Measurements from ENCODE around the gene TAS2R40.
A peak's percentile ranks its signal among the peaks of the same experiment; 100 is the strongest.

The TAS2R40 gene

GRCh38 chr7:143221737-143222136, at the start of gene TAS2R40:
Gene TAS2R40 (plus strand): TSS chr7:143222037. CDS start chr7:143222079, 42 bp downstream.
- no peak for TF ChIP-seq CREB5 (CRISPR knock-in tag; IDR thresholded peaks at IDR 0.05; ENCODE audit: low read depth)
- TF ChIP-seq ESRRG (CRISPR knock-in tag; IDR thresholded peaks at IDR 0.05) = no peak
- TF ChIP-seq TSHZ2 (CRISPR knock-in tag; IDR thresholded peaks at IDR 0.05) = no peak
- no peak for TF ChIP-seq POU6F1 (CRISPR knock-in tag; IDR thresholded peaks at IDR 0.05; ENCODE audit: borderline replicate concordance, low read depth)
- TF ChIP-seq OSR1 (CRISPR knock-in tag; IDR thresholded peaks at IDR 0.05) = no peak
- no peak for TF ChIP-seq CSRNP3 (CRISPR knock-in tag; IDR thresholded peaks at IDR 0.05)
- no peak for TF ChIP-seq ARNTL (CRISPR knock-in tag; IDR thresholded peaks at IDR 0.05; ENCODE audit: borderline replicate concordance, low read depth)
- no peak for TF ChIP-seq ZNF565 (CRISPR knock-in tag; conservative IDR thresholded peaks at IDR 0.05; ENCODE audit: low read depth)
- no peak for TF ChIP-seq ZNF8 (CRISPR knock-in tag; IDR thresholded peaks at IDR 0.05)
- no peak for TF ChIP-seq ISL1 (CRISPR knock-in tag; IDR thresholded peaks at IDR 0.05)
- no peak for TF ChIP-seq TOX (CRISPR knock-in tag; IDR thresholded peaks at IDR 0.05; ENCODE audit: borderline replicate concordance)
- no peak for TF ChIP-seq CSDC2 (CRISPR knock-in tag; IDR thresholded peaks at IDR 0.05)
- no peak for TF ChIP-seq ZC3H10 (CRISPR knock-in tag; IDR thresholded peaks at IDR 0.05)
- no peak for TF ChIP-seq RARB (CRISPR knock-in tag; IDR thresholded peaks at IDR 0.05)
- no peak for TF ChIP-seq TCF4 (CRISPR knock-in tag; IDR thresholded peaks at IDR 0.05; ENCODE audit: borderline replicate concordance)
- TF ChIP-seq GLIS3 (CRISPR knock-in tag; IDR thresholded peaks at IDR 0.05) = no peak
- ATAC-seq = no peak

GRCh38 chr7:143172354-143172753, 49.5 kb upstream of the TAS2R40 start:
- TF ChIP-seq PPARA (CRISPR knock-in tag; IDR thresholded peaks at IDR 0.05; ENCODE audit: borderline replicate concordance) = no peak
- TF ChIP-seq ESRRG (CRISPR knock-in tag; IDR thresholded peaks at IDR 0.05) = no peak
- TF ChIP-seq ZFP30 (CRISPR knock-in tag; IDR thresholded peaks at IDR 0.05) = no peak
- no peak for TF ChIP-seq CSDC2 (CRISPR knock-in tag; IDR thresholded peaks at IDR 0.05)
- TF ChIP-seq ZNF565 (CRISPR knock-in tag; conservative IDR thresholded peaks at IDR 0.05; ENCODE audit: low read depth) = no peak
- no peak for TF ChIP-seq POU6F1 (CRISPR knock-in tag; IDR thresholded peaks at IDR 0.05; ENCODE audit: borderline replicate concordance, low read depth)
- no peak for TF ChIP-seq ZNF8 (CRISPR knock-in tag; IDR thresholded peaks at IDR 0.05)
- TF ChIP-seq TSHZ2 (CRISPR knock-in tag; IDR thresholded peaks at IDR 0.05) = no peak
- no peak for TF ChIP-seq TOX (CRISPR knock-in tag; IDR thresholded peaks at IDR 0.05; ENCODE audit: borderline replicate concordance)
- TF ChIP-seq PATZ1 (CRISPR knock-in tag; IDR thresholded peaks at IDR 0.05; ENCODE audit: borderline replicate concordance) = no peak
- TF ChIP-seq OSR1 (CRISPR knock-in tag; IDR thresholded peaks at IDR 0.05) = no peak
- no peak for TF ChIP-seq CSRNP3 (CRISPR knock-in tag; IDR thresholded peaks at IDR 0.05)
- no peak for TF ChIP-seq ISL1 (CRISPR knock-in tag; IDR thresholded peaks at IDR 0.05)
- no peak for TF ChIP-seq CREB5 (CRISPR knock-in tag; IDR thresholded peaks at IDR 0.05; ENCODE audit: low read depth)
- TF ChIP-seq GLIS3 (CRISPR knock-in tag; IDR thresholded peaks at IDR 0.05) = no peak
- TF ChIP-seq RARB (CRISPR knock-in tag; IDR thresholded peaks at IDR 0.05) = no peak
- no peak for TF ChIP-seq ZC3H10 (CRISPR knock-in tag; IDR thresholded peaks at IDR 0.05)
- TF ChIP-seq ZFP3 (CRISPR knock-in tag; IDR thresholded peaks at IDR 0.05) = no peak
- peak; percentile 95 for ATAC-seq
